HCT116 (cell line): ENCODE measurements around the gene ZNF750.

Source experiments
- CTCF ChIP-seq, 3 experiments: fragments of 200-600 bp in 1 of 3; sonication (generic) in 1 of 3; IDR thresholded peaks in 2 of 3; conservative IDR thresholded peaks in 1 of 3; 2 replicates each; pipeline ENCODE4 v1.5.1; 2012 to 2017; ENCODE audit warnings: low read depth in 2 of 3, low read length in 2 of 3, antibody characterized with exemption in 1 of 3, borderline replicate concordance in 1 of 3, control low read depth in 1 of 3, mild to moderate bottlenecking in 1 of 3, mixed read lengths in 1 of 3, mixed run types in 1 of 3, moderate library complexity in 1 of 3; ENCODE audit not compliant: insufficient read depth in 1 of 3
- ELF1 ChIP-seq: IDR thresholded peaks from 2 replicates; pipeline ENCODE4 v1.6.1; 2012; ENCODE audit warnings: low read depth, borderline replicate concordance
- EZH2 ChIP-seq: fragments of 200-600 bp; sonication (generic); IDR thresholded peaks from 2 replicates; pipeline ENCODE4 v1.6.1; 2017; ENCODE audit warnings: antibody characterized with exemption, mixed run types
- REST ChIP-seq: IDR thresholded peaks from 2 replicates; pipeline ENCODE4 v1.6.1; 2012; ENCODE audit warnings: low read depth

DNA sequence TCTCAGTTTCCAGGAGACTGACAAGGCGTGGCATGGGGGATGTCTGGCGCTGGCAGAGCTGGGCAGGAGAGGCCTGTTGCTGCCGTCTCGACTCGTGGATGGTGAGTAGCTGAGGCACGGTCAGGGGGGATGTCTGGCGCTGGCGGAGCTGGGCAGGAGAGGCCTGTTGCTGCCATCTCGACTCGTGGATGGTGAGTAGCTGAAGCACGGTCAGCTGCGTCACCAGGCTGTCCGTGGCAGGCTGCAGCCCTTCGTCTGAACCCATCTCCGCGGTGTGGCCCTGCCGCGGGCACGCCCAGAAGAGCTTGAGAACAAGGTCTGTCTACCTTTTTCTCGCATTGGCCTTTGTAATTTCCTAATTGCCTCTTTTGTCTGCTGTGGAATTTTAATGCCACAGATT is 25.0 kb downstream of the ZNF750 start:
- TF ChIP-seq ELF1, result no peak
- TF ChIP-seq CTCF (IDR thresholded peaks at IDR 0.05 in 2 of 3, conservative IDR thresholded peaks at IDR 0.05 in 1 of 3; ENCODE audit: borderline replicate concordance in 1 of 3, insufficient read depth in 1 of 3, low read depth in 2 of 3, low read length in 2 of 3), result no peak
- TF ChIP-seq REST, result no peak
- no peak for TF ChIP-seq EZH2
